ENCODE measurements around the gene MESP2. TPM values are rescaled to one million over a fixed set of nuclear protein-coding genes. Genes with fewer than 3 reads are reported as not detected.
A peak's percentile ranks its signal among the peaks of the same experiment; 100 is the strongest.

MESP2 gene
- total RNA-seq, 1 donor from 2014 or later, result not detected

GRCh38 chr15:89777073-89777751, 1.1 kb downstream of the MESP2 start:
- Histone ChIP-seq H3K27ac (no peak overlapping the region), H3K27me3 (no peaks in the 10 kb centered on the region), H3K9me3 (no peaks in the 10 kb centered on the region), H3K4me3 (peak overlapping the region; percentile 51), H3K4me1 (peaks cover 4% of the 10 kb centered on the region), H3K36me3 (no peaks in the 10 kb centered on the region)
- ATAC-seq, result no peak
- DNase-seq, result no peak
- intact Hi-C loops (cut with DNase I), result no loop called here
- TF ChIP-seq CTCF (IDR thresholded peaks at IDR 0.05), result no peak

GRCh38 chr15:89777782-89778380, 1.7 kb downstream of the MESP2 start:
- Histone ChIP-seq H3K4me1 (peaks cover 4% of the 10 kb centered on the region), H3K36me3 (no peaks in the 10 kb centered on the region), H3K27me3 (no peaks in the 10 kb centered on the region), H3K27ac (no peak overlapping the region), H3K4me3 (no peak overlapping the region), H3K9me3 (no peaks in the 10 kb centered on the region)
- no peak for ATAC-seq
- no peak for DNase-seq
- no peak for TF ChIP-seq CTCF (IDR thresholded peaks at IDR 0.05)
- intact Hi-C loops (cut with DNase I), result no loop called here

DNA sequence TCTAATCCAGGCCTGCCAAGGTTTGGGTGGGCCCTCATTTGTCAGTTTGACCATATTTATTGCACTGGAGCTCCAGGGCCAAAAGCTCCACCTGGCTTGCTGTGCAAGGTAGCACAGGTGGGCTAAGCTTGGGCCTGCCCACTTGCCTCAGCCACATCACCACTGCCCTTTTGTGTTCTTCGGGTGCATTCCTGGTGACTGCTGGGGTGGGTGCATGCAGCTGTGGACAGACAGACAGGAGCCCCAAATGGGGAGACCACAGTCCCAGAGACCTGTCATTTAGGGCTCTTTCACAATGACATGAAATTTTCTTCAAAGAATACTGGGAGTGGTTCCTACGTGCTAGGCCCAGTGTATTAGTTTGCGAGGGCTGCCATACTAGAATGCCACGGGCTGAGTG, 2.7 kb downstream of the MESP2 start:
- ATAC-seq, result no peak
- TF ChIP-seq CTCF (IDR thresholded peaks at IDR 0.05), result no peak
- Histone ChIP-seq H3K9me3 (no peaks in the 10 kb centered on the region), H3K4me1 (peaks cover 4% of the 10 kb centered on the region), H3K4me3 (no peak overlapping the region), H3K36me3 (no peaks in the 10 kb centered on the region), H3K27me3 (no peaks in the 10 kb centered on the region), H3K27ac (no peak overlapping the region)
- intact Hi-C loops (cut with DNase I), result no loop called here
- no peak for DNase-seq

- no peak overlapping the region for H3K27ac ChIP-seq
- H3K9me3 ChIP-seq, result no peaks in the 10 kb centered on the region
- H3K36me3 ChIP-seq, result no peaks in the 10 kb centered on the region
- H3K27me3 ChIP-seq, result no peaks in the 10 kb centered on the region
- DNase-seq (no peak), ATAC-seq (no peak)
- TF ChIP-seq CTCF (IDR thresholded peaks at IDR 0.05), result no peak
- H3K4me3 ChIP-seq, result no peak overlapping the region
- intact Hi-C loops (cut with DNase I), result no loop called here
- H3K4me1 ChIP-seq, result peaks cover 4% of the 10 kb centered on the region
Observed at GRCh38 chr15:89780601-89781000, 4.5 kb downstream of the MESP2 start.

GRCh38 chr15:89781055-89781454, 4.9 kb downstream of the MESP2 start:
- ATAC-seq (peak; percentile 8), DNase-seq (no peak)
- Histone ChIP-seq H3K27ac (no peak overlapping the region), H3K27me3 (no peaks in the 10 kb centered on the region), H3K4me1 (peaks cover 2% of the 10 kb centered on the region), H3K4me3 (no peak overlapping the region), H3K36me3 (no peaks in the 10 kb centered on the region), H3K9me3 (no peaks in the 10 kb centered on the region)
- TF ChIP-seq CTCF (IDR thresholded peaks at IDR 0.05), result no peak
- intact Hi-C loops (cut with DNase I), result no loop called here
